ENCODE measurements around the gene MARCHF7.

The MARCHF7 gene

GRCh38 chr2:159760326-159760725 is 48.0 kb downstream of the MARCHF7 start:
- DNase-seq (ENCODE audit: low read depth in 2 of 2): no peak

GRCh38 chr2:159762075-159762474 is 49.8 kb downstream of the MARCHF7 start:
- DNase-seq (ENCODE audit: low read depth in 2 of 2): no peak
